Measurements from ENCODE around the gene MAP3K5.

MAP3K5 gene

DNA sequence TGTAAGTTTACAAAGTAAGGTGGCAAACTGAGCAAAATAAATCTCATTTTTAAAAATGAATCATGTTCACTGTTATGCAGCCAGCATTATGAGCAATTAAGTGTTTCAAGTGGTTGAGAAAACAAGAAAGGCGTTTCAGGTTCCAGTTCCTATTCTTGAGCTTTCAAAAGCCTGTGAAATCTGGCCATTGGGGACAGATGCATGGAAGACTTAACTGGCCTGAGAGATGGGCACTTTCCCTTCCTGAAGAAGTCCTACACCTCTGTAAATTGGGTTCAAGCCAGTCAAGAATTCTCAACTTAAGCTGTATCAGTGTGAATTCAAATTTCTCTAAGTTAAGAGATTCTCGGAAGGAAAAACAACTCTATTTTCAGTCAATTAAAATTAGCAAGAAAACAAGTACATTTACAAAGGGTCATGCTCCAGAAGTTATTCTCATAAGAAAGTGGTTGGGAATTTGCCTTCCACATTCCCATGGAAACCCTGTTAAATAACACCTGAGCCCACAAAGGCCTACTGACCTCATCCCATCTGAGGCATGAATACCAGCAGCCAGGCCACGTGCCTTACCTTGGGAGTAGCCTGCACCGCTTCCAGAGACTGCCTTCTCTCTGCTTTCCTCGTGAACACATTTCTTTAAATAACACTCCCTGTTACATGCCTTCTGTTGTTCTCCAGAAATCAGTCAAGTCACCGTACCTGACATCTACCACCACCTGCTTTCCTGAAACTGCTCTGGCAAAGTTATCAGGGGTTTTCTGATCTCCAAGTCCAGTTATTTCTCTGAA, 19.4 kb downstream of the MAP3K5 start:
- DNase-seq (ENCODE audit: low spot score), result peak; percentile 47

DNA sequence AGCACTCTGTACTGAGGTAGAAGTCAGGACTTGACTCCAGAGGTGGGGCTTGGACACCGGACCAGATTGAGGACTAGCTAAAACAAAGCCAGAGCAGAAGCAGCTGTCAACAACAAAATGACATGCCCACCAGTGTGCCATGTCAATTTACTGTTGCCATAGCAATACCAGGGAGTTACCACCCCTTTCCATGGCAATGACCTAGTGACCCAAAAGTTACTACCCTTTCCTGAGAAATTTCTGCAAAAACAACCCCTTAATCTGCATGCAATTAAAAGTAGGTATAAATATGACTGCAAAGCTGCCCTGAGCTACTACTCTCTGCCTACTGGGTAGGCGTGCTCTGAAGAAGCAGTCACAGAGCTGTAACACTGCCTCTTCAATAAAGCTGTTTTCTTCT, 21.0 kb downstream of the MAP3K5 start:
- no peak for DNase-seq (ENCODE audit: low spot score)

DNA sequence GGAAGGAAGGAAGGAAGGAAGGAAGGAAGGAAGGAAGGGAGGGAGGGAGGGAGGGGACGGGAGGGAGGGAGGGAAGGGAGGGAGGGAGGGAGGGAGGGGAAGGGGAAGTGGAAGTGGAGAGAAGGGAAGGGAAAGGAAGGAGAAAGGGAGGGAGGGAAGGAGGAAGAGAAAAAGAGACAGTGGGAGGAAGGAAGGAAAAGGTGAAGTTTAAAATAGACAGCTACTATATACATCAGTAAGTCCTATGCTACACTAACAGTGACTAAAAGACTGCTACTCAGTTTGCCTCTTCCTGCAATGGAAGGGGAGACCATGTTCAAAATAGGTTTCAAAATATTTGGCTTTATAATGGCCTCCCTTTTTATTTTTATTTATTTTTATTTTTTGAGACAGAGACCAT, 22.5 kb downstream of the MAP3K5 start:
- no peak for DNase-seq (ENCODE audit: low spot score)

DNA sequence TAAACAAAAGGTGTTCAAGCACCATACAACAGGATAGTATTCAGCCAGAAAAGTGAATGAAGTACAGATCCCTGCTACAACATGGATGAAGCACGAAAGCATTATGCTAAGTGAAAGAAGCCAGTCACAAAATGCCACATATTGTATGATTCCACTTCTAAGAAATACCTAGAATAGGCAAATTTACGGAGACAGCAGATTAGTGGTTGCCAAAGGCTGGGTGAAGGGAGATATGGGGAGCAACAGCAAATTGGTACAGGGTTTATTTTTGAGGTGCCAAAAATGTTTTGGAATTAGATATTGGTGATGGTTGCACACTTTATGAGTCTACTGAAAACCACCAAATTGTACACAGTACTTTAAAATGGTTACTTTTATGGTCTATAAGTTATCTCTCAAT, 23.2 kb downstream of the MAP3K5 start:
- DNase-seq (ENCODE audit: low spot score), result no peak

DNA sequence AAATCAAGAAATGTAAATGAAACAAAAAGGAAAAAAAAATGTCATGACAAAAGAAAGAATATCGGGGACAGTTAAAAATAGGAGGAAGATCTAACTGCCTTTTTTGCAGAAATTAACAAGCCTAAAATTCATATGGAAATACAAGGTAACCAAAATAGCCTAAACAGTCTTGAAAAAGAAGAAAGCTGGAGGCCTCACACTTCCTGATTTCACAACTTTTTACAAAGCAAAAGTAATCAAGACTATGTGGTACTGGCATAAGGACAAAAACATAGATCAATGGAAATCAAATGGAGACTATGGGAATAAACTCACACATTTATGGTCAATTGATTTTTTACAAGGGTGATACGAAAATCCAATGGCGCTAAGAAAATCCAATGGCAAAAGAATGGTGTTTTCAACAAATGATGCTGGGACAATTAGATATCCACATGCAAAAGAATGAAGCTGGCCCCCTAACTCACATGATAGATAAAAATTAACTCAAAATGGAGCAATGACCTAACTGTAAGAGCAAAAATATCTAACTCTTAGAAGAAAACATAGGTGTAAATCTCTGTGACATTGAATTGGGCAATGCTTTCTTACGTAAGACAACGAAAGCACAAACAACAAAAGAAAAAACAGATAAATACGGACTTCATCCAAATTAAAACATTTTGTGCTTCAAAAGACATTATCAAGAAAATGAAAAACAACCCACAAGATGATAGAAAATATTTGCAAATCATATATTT, 24.5 kb downstream of the MAP3K5 start:
- DNase-seq (ENCODE audit: low spot score), result peak; percentile 32

DNA sequence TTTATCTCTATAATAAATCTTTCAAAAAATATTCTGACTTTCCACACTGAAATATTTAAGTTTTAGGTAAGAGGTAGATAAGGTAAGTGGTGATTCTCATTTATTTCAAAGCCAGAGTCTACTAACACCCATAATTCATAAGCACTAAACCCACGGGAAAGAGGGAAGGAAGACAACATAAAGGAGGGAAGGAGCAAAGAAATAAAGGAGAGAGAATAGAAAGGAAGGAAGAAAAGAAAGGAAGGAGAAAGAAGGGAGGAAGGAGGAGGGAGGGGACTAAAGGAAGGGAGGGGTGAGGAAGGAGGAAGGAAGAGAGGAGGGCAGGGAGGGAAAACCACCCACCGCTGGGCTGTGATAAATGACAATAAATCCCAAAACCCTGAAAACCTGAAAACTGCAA, 25.2 kb downstream of the MAP3K5 start:
- no peak for DNase-seq (ENCODE audit: low spot score)

DNA sequence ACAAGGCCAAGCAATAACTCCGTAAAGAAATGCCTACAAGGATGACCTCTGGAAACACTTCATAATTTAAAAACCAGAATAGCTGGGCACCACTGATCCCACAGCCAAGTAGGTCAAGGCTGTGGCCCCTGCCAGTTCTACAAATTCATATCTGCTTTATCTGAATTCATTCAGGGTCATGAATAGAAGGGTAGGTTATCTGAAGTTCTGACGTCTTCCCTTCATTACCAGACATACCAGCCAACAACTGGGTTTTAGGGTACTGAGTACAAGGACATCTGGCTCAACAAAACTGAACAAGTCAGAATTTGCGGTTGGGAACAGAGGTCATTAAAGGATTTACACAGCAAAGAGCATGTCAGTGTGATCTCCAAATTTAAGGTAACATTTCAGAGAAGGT, 26.0 kb downstream of the MAP3K5 start:
- DNase-seq (ENCODE audit: low spot score), result no peak

DNA sequence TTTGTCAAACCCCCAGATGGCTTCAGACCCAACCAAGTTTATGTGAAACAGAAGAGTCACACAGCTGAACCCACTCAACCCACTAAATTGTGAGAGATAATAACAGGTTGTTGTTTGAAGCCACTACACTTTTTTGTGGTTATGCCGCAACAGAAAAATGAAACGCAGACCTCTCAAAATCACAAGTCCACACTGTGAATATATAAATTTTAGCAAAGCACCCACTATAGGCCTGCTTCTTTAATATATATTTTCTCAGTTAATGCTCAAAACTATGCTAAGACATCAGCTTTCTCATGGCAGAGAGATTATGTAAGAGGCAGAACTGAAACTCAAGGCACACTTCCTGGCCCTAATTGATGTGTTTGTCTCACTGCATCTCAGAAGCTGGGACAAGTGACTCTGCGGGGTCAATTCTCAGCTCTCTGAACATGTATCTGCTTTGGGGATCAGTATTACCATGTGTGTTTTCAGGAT, 27.7 kb downstream of the MAP3K5 start:
- peak; percentile 86 for DNase-seq (ENCODE audit: low spot score)

DNA sequence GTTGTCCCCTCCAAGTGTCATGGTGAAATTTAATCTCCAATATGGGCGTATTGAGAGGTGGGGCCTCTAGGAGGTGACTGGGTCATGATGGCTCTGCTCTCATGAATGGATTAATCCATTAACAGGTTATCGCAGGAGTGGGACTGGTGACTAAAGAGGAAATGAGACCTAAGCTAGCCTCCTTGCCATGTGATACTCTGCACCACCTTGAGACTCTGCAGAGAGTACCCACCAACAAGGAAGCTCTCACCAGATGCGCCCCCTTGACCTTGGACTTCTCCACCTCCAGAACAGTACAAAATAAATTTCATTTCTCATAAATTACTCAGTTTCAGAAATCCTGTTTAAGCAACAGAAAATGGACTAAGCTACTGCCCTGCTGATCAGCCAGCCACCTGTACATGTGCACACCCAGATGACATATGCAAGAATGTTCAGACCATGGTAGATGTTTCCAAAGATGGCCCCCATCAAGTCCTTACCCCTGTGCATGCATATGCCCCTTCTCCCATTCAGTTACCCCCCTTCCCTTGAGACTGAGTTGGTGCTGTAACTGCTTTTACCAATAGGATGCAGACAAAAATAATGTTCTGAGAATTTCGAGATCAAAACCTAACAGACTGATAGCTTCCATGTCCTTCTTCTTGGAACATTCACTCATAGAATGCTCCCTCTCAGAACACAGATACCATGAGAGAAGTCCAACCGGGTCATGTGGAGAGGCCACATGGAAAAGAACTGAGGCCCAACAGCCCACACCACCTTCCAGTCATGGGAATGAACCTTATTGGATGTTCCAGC, 28.4 kb downstream of the MAP3K5 start:
- peak; percentile 73 for DNase-seq (ENCODE audit: low spot score)

DNA sequence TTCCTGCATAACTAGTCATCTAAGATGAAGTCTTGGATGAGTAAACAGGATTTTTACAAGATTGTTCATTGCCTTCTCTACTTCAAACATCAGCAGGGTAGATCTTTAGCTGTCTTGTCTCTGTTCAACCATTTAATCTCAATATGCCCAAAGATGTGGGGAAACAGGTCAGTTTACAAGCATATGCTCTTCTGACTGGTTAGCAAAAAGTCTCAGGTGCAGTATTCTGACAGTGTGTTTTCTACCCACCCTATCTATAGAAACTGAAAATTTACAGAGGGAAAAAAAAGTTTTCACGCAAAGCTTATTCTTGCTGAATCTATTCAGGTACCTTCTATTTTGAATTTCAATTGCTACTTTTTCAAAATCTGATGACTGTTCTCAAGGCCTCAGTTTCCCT, 29.0 kb downstream of the MAP3K5 start:
- peak; percentile 35 for DNase-seq (ENCODE audit: low spot score)

DNA sequence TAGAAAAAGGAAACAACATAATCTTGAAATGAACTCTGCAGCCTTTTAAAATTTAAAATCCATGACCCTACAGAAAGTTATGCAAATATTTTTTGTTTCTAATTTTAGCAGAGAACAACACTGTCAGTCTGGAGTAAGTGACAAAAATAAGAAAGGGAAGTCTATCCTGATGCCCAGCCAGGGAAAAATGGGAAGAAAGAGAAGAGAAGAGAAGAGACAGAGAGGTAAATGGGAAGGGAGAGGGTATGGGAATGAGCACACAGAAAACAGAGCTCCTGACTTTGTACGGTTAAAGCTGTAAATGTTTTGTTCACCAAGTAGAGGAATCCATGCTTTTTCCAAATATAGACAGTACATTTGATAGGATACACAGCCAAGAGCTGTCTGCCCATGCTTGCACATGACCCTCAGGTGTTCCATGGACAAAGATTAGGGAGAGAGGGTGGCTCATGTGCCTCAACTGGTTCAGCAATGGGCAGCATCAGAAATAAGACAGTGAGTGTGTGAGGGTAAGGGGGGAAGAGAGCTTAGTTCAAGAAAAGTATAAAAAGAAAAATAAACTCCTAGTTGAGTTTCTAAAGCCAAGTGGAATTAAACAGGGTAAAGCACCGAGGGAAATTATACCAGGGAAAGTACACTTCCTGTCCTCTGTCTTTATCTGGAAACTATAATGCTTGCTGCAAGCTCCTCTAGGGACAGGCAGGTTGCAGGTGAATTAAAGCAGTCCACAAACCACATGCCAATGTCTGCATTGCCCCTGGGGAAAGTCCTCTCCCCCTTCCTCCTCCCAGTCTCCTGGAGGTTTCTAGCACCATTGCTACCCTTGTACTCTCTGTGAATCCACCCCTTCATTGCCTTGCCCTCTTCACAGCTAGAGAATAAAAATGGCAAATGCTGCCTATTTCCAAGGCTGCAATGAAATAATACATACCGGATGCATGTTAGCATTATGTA, 30.0 kb downstream of the MAP3K5 start:
- peak; percentile 49 for DNase-seq (ENCODE audit: low spot score)

DNA sequence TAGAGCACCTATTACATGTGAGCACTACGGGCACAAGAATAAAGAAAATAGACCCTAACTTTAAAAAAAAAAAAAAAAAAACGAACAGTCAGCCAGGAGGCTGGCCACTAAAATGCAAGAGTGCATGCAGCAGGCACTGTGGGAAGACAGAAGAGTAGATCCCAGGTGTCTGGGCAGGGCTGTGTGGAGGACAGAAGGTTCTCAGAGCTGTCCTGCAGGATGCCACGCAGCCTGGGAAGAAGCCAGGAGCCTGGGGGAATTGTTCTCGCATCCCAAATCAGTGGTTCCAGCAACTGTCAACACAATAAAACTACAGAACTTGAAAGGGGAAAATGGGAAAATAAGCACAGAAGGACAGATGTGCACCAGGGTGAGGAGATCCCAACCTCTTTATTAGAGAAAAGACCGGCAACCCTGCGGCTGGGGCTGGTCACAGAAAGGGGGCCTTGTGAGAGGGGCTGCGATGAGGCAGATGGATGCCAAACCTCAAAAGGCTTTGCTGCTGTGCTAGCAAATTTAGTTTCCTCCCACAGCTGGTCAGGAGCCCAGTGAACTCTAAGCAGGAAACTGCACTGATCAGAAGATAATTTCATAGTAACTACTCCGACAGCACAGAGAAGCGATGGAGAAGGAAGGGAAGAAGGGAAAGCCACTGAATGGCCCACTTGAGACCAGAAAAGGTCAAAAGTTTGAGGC, 30.9 kb downstream of the MAP3K5 start:
- peak; percentile 73 for DNase-seq (ENCODE audit: low spot score)

DNA sequence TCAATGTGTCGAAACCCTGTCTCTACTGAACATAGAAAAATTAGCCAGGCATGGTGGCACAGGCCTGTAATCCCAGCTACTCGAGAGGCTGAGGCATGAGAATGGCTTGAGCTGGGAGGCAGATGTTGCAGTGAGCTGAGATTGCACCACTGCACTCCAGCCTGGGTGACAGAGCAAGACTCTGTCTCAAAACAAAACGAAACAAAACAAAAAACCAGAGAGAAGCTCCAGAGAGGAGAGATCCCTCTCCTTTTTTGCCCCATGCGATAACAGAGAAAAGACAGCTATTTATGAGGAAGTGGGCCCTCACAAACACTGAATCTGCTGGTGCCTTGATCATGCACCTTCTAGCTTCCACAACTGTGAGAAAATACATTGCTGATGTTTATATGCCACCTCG, 31.5 kb downstream of the MAP3K5 start:
- DNase-seq (ENCODE audit: low spot score), result peak; percentile 74

DNA sequence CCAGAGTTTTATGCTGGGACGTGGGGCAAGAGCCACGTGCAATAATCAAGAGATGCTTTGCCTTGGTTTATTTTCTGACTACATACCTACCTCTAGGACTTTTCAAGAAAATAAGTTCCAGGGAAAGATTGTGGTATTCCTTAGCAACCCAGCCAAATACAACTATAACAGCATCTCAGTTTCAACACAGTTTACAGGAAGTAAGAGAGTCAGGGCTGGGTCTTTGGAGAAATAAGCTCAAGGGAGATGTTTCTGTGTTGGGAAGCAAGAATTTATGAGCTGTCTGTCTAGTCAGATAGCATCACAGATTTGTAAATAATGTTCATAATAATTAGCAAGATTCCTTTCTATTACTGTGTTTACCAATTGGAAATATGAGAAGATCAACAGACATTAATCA, 35.1 kb downstream of the MAP3K5 start:
- DNase-seq (ENCODE audit: low spot score), result no peak

DNA sequence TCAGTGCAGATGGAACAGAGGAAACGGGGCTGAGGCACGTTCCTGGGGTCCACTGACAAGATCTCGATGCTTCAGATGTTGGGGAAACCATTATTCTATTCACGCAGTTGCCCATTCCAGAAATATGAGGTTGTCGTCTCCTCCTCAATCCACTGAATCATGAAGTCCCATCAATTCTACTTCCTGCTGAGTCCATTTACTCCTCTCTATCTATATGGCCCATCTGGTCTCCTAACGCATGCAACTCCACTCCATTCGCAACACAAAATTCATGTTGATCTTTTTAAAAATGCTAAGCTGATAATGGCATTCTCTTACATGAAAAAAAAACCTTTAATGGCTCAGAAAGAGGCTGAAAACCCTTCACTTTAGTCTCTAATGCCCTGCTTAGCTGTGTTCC, 37.5 kb downstream of the MAP3K5 start:
- DNase-seq (ENCODE audit: low spot score), result no peak

DNA sequence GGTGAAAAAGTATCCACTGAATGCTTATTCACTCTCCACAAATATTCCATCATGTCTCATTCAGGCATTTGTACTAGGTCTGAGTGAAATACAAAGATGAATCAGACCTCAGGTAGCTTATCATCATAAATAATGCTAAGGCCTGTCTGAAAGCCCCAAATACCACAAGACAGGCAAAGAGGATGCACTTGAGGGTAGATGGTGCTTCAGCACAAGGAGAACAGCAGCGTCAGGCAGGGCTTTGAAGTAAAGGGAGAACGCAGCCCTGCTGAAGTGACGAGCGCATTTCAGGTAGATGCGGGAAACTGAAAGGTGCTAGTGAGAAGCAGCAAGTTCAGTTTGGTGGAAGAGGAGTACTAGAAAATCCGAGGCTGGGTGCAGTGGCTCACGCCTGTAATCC, 38.7 kb downstream of the MAP3K5 start:
- no peak for DNase-seq (ENCODE audit: low spot score)

DNA sequence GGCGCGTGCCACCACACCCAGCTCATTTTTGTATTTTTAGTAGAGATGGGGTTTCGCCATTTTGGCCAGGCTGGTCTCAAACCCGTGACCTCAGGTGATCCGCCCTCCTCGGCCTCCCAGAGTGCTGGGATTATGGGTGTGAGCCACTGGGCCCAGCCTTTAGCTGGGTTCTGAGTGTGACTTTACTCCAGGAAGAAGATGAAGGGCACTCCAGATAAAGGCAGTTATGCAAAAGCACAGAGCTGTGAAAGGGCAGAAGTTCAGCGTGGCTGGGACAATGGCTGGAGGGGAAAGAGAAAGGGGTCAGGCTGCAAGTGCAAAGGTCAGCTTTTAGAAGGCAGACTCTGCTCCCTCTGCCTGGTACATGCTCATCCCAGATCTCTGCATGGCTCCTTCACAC, 39.7 kb downstream of the MAP3K5 start:
- no peak for DNase-seq (ENCODE audit: low spot score)

DNA sequence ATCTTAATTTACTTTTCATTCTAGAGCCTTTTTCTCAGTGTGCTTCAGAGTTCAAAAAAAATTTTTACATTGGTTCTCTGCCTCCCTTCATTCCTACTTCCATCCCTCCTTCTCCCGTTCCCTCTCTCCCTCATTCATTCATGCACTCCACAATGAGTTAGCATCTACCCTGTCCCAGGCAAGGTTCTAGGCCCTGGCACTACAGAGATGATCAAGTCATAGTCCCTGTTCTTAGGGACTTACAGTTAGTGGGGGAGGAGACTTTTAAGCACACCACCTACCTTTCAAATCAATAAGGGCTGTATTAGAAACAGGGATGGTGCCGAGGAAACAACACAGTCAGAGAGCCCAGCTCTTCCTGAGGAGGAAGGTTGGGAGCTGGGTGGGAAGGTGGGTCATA, 40.3 kb downstream of the MAP3K5 start:
- no peak for DNase-seq (ENCODE audit: low spot score)

DNA sequence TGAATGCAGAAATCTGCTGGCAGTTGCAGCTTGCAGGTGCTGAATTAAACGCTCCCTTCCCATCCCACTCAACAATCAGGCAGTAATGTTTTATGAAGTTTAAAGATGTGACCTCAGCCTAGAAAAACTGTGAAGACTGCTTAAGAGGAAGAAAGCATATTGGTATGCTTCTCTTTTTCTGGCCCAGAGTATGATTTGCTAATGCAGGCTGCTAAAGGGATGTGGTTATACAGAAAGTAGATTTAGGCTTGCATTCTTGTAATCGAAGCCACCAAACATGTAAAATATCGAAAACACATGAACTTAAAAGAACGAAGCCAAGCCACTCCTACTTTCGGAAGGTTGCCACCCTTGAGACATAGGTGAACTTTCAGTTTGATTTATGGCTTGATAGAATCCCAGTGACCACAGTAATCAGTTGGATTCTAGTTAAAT, 40.7 kb downstream of the MAP3K5 start:
- DNase-seq (ENCODE audit: low spot score), result peak; percentile 40

DNA sequence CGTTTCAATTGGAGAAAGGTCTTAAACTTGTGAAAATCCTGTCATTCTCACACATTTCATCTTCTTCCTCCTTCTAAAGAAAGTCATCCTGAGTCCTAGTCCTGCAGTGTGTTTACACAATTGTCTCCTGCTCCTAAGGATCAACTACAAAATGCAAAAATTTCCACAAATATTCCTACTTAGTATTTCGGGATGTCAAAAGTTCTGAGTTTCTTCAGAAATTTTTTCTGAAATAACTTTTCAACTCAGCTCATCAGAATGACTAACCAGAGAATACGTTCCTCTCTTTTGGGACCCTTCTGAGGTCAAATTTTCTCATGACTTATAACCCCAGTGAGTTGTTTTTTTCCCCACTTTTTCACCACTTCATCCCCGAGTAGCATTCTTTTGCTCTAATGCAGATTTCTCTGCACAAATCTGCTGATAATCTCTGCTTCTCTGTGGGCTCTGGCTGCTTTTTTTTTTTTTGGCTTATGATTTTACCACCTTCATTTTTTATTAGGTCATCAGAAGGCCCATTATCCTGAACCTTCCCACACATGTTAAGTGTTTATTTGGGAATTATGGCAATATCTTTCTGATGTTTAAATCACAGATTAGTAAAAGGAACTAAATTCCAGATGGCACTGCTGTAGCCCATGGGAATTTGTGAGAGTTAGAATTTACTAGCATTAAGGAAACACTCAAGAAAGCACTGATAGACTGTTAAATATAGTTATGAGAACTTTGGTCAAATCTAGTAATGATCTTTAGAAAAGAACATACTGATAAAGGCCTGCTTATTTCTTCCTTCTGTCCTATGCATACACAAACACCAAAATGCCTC, 41.4 kb downstream of the MAP3K5 start:
- DNase-seq (ENCODE audit: low spot score), result no peak

Data from NAMALWA (cell line).